ENCODE measurements around the gene RMND5B. TPM values are rescaled to one million over a fixed set of nuclear protein-coding genes. Genes with fewer than 3 reads are reported as not detected.
"Not testable (repeated sequence)": the region's sequence is repeated elsewhere in the genome, so short reads cannot be mapped to it uniquely, and the experiment has no call there.

The RMND5B gene
- total RNA-seq, 6 experiments from 2014 or later = 18.2 to 23.3 (median 21.9) TPM

DNA sequence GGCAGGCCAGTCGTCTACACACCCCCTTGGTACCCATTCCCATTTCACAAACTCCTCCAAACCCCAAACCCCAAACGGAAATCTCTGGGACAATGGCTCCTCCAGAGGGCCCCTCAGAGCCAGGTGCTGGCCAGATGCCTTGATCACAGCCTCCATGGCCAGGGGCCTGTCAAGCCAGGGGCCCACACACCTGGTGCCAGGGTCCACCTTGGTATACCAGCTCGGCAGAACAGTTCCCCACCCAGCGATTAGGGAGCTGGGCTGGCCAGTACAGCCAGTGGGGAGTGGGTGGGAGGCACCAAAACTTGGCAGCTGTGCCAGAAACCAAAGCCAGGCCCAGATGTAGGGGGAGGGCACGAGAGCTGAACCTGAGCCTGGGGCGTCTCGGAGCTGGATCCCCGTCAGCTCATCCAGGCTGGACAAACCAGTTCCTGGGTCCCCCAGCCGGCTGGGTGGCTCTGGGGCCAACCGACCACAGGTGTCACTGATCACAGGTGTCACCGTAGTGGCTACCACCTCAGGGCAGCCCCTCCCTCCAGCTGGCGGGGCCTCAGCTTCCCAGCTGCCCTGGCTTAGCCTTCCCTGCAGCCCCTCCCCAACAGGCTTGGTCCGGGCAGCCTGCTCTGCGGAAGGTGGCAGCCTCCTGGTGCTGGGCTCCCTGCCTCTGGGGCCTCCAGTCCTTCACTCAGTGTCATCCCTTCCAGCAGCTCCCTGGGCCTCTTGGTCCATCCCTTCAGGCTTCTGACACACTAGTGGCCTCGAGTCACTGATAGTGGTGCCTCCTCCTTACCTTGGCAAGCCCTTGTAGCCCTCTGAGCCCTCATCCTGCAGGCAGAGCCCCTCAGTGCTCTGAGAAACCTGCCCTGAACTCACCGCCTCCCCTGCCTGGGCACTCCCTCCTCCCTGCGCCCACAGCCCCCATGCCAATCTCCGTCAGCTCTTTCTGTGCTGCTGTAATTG, 6.6 kb upstream of the RMND5B start:
- DNase-seq = no peak
- Mint-ChIP-seq H3K9me3 (no peaks in the 10 kb centered on the region), H3K27ac (no peak overlapping the region), H3K36me3 (ENCODE audit: low read depth) (no peaks in the 10 kb centered on the region), H3K27me3 (ENCODE audit: insufficient read depth) (peaks cover 10% of the 10 kb centered on the region), H3K4me3 (no peak overlapping the region), H3K4me1 (ENCODE audit: low read depth) (no peaks in the 10 kb centered on the region)
- no peak for TF ChIP-seq CTCF (IDR thresholded peaks at IDR 0.05)

- Mint-ChIP-seq H3K36me3 (ENCODE audit: low read depth) (no peaks in the 10 kb centered on the region), H3K9me3 (no peaks in the 10 kb centered on the region), H3K4me3 (no peak overlapping the region), H3K27me3 (ENCODE audit: insufficient read depth) (peaks cover 10% of the 10 kb centered on the region), H3K27ac (no peak overlapping the region), H3K4me1 (ENCODE audit: low read depth) (no peaks in the 10 kb centered on the region)
- TF ChIP-seq CTCF (IDR thresholded peaks at IDR 0.05) = no peak
- DNase-seq = no peak
Observed at GRCh38 chr5:178125253-178125906, 5.4 kb upstream of the RMND5B start.

DNA sequence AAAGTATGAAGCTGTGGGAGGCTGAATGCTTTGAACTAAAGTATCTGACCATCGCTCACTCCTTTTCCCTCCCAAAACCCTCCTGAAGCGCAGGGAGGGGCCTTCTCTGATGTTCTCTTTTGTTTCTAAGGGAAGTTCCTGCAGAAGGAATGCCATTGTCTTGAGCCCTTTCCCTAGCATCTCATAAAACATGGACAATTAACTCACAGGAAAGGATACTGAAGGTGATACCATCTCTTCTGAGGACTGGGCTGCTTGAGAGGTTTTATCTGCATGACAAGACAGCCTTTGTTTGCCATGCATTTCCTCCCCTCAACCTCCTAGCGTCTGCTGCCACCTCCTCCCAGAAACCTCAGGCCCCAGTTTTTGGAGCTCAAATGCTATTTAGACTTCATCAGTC, 4.3 kb upstream of the RMND5B start:
- peaks cover 7% of the 10 kb centered on the region for H3K27me3 Mint-ChIP-seq (ENCODE audit: insufficient read depth)
- H3K27ac Mint-ChIP-seq = no peak overlapping the region
- H3K9me3 Mint-ChIP-seq = no peaks in the 10 kb centered on the region
- H3K4me1 Mint-ChIP-seq (ENCODE audit: low read depth) = peaks cover 3% of the 10 kb centered on the region
- no peaks in the 10 kb centered on the region for H3K36me3 Mint-ChIP-seq (ENCODE audit: low read depth)
- DNase-seq = no peak
- no peak overlapping the region for H3K4me3 Mint-ChIP-seq
- no peak for TF ChIP-seq CTCF (IDR thresholded peaks at IDR 0.05)

GRCh38 chr5:178127300-178128009, 3.4 kb upstream of the RMND5B start:
- not testable (repeated sequence) for H3K4me3 Mint-ChIP-seq; H3K4me1 Mint-ChIP-seq (ENCODE audit: low read depth); H3K36me3 Mint-ChIP-seq (ENCODE audit: low read depth); H3K27ac Mint-ChIP-seq; H3K9me3 Mint-ChIP-seq; DNase-seq; H3K27me3 Mint-ChIP-seq (ENCODE audit: insufficient read depth)

DNA sequence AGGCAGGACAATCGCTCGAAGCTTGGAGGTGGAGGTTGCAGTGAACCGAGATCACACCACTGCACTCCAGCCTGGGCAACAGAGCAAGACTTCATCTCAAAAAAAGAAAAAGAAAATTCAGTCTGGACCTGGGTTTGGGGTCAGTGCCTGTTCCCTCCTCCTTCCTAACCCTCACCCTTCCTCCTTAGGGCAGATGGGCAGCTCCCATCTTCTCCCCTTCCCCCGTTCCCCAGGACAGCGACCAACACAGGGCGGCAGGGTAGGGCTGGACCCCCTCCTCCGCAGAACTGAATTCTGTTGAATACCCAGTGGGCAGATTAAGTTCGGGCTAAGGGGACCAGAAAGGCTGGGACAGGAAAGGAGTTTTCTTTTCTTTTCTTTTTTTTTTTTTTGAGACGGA, 1.5 kb upstream of the RMND5B start:
- Mint-ChIP-seq H3K27ac (no peak overlapping the region), H3K36me3 (ENCODE audit: low read depth) (peaks cover 5% of the 10 kb centered on the region; the same call in 1 of the 2 replicates), H3K27me3 (ENCODE audit: insufficient read depth) (peaks cover 5% of the 10 kb centered on the region), H3K4me1 (ENCODE audit: low read depth) (peaks cover 8% of the 10 kb centered on the region), H3K9me3 (no peaks in the 10 kb centered on the region), H3K4me3 (no peak overlapping the region)
- DNase-seq = no peak
- TF ChIP-seq CTCF (IDR thresholded peaks at IDR 0.05) = no peak

DNA sequence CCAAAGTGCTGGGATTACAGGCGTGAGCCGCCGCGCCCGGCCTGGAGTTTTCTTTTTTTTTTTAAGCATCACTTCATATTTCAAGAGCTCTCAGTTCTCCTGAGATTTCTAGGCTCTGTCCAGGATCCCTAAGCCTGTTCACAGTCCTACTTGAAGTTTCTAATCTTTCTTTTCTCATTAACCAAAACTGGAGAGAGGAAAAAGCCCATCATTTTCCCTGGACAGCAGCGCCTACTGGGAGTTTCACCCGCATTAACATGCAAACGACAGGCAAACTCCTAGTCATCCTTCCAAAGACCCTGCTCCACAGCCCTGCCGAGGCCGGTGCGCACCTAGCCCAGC, 609 bp upstream of the RMND5B start:
- H3K36me3 Mint-ChIP-seq (ENCODE audit: low read depth); H3K9me3 Mint-ChIP-seq; H3K27me3 Mint-ChIP-seq (ENCODE audit: insufficient read depth); H3K4me1 Mint-ChIP-seq (ENCODE audit: low read depth): not testable (repeated sequence)
- peak; percentile 7 for DNase-seq
- peak overlapping the region; percentile 82 for H3K4me3 Mint-ChIP-seq
- peak overlapping the region; percentile 42; the same call in 1 of the 2 replicates for H3K27ac Mint-ChIP-seq

Measured in HFFc6 (cell line).